Measurements from ENCODE around the gene SCAMP4.

SCAMP4 gene

DNA sequence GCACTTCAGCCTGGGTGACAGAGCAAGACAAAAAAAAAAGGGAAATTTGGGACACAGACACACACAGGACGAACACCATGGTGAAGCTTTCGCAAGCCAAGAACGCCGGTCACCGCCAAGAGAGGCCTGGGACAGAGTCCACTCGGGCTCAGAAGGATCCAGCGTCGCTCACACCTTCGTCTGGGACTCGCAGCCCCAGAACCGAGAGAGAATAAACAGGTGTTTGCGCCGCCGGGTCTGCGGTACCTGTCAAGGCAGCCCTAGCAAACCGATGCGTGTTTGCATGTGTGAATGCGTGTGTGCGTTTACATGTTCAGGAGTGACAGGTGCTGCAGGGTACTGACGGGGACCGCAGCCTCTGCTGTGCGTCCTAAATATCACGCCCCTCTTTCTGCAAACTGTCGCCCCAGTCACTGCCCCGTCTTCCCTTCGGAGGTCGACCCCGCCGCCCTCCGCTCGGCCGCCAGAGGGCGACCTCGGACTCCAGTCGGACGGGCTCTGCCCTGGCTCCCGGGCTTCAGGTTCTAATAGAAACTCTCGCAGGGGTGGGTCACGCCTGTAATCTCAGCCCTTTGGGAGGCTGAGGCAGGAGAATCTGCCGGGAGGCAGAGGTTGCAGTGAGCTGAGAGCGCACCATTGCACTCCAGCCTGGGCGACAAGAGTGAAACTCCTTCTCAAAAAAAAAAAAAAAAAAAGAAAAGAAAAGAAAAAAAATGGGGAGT lies 24.0 kb downstream of the SCAMP4 start:
- H3K27ac ChIP-seq (ENCODE audit: low read length), result no peak overlapping the region
- H3K9ac ChIP-seq (ENCODE audit: low read length), result peak overlapping the region; percentile 60
- H3K27me3 ChIP-seq (ENCODE audit: low read depth, low read length), result 0 out of 2 replicates have a peak, but pooled peaks cover 3% of the 10 kb centered on the region
- peak overlapping the region; percentile 74; the same call in 1 of the 2 replicates for H2AFZ ChIP-seq (ENCODE audit: low read depth, low read length)
- H3K4me1 ChIP-seq (ENCODE audit: low read length), result peaks cover 14% of the 10 kb centered on the region
- H3K4me2 ChIP-seq (ENCODE audit: low read length), result peak overlapping the region; percentile 85
- TF ChIP-seq, protein P1, sequence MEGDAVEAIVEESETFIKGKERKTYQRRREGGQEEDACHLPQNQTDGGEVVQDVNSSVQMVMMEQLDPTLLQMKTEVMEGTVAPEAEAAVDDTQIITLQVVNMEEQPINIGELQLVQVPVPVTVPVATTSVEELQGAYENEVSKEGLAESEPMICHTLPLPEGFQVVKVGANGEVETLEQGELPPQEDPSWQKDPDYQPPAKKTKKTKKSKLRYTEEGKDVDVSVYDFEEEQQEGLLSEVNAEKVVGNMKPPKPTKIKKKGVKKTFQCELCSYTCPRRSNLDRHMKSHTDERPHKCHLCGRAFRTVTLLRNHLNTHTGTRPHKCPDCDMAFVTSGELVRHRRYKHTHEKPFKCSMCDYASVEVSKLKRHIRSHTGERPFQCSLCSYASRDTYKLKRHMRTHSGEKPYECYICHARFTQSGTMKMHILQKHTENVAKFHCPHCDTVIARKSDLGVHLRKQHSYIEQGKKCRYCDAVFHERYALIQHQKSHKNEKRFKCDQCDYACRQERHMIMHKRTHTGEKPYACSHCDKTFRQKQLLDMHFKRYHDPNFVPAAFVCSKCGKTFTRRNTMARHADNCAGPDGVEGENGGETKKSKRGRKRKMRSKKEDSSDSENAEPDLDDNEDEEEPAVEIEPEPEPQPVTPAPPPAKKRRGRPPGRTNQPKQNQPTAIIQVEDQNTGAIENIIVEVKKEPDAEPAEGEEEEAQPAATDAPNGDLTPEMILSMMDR (IDR thresholded peaks at IDR 0.05; ENCODE audit: low read depth, low read length), result peak; percentile 81
- no peak for TF ChIP-seq EZH2phosphoT487 (IDR thresholded peaks at IDR 0.05; ENCODE audit: low read depth)
- H3K79me2 ChIP-seq (ENCODE audit: low read length), result no peaks in the 10 kb centered on the region
- H3K36me3 ChIP-seq (replicated peaks; ENCODE audit: low read depth, low read length), result peaks cover 11% of the 10 kb centered on the region
- no peaks in the 10 kb centered on the region for H4K20me1 ChIP-seq (ENCODE audit: insufficient read depth, low read length)
- 0 out of 2 replicates have a peak, but pooled peaks cover 3% of the 10 kb centered on the region for H3K9me3 ChIP-seq (ENCODE audit: insufficient read depth, low read length)
- H3K4me3 ChIP-seq (ENCODE audit: low read length), result peak overlapping the region; percentile 74

DNA sequence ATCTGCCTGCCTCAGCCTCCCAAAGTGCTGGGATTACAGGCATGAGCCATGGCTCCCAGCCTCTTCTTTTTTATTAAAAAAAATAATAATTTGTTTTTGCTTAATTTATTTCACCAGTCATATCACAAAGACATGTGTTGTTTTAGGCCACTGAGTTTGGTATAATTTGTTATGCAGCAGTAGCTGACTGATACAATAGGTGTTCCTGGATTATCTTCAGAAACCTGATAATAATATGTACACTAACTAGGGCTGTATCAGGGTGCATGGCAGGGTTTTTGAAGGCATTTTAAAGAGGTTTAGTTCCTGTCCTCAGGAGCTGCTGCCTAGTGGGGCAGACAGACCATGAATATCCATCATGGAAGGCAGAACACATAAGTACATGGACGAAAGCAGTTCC lies 26.2 kb downstream of the SCAMP4 start:
- H3K27me3 ChIP-seq (ENCODE audit: low read depth, low read length), result 0 out of 2 replicates have a peak, but pooled peaks cover 3% of the 10 kb centered on the region
- 0 out of 2 replicates have a peak, but pooled peaks cover 3% of the 10 kb centered on the region for H3K9me3 ChIP-seq (ENCODE audit: insufficient read depth, low read length)
- H3K36me3 ChIP-seq (replicated peaks; ENCODE audit: low read depth, low read length), result no peaks in the 10 kb centered on the region
- TF ChIP-seq, protein P1 (IDR thresholded peaks at IDR 0.05; ENCODE audit: low read depth, low read length), result no peak
- no peak for TF ChIP-seq EZH2phosphoT487 (IDR thresholded peaks at IDR 0.05; ENCODE audit: low read depth)
- H4K20me1 ChIP-seq (ENCODE audit: insufficient read depth, low read length), result no peaks in the 10 kb centered on the region
- H3K79me2 ChIP-seq (ENCODE audit: low read length), result no peaks in the 10 kb centered on the region
- no peak overlapping the region for H3K4me3 ChIP-seq (ENCODE audit: low read length)
- H2AFZ ChIP-seq (ENCODE audit: low read depth, low read length), result no peak overlapping the region
- no peak overlapping the region for H3K4me2 ChIP-seq (ENCODE audit: low read length)
- peaks cover 11% of the 10 kb centered on the region for H3K4me1 ChIP-seq (ENCODE audit: low read length)
- H3K9ac ChIP-seq (ENCODE audit: low read length), result no peak overlapping the region
- H3K27ac ChIP-seq (ENCODE audit: low read length), result no peak overlapping the region

DNA sequence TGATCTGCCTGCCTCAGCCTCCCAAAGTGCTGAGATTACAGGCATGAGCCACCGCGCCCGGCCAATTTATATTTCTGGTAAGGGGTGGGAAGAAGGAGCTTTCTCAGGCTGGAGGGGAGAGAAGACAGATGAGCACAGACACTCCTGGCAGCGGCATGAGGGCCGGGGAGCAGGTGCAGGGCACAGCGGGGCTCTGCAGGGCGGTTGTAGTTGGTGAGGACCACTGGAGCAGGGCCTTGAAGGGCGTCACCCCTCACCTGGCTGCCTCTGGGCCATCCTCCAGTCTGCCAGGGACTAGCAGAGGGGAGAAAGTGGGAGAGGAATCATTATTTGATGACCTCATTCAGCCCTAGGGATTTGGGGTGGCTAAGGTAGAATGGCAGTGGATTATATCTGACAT lies 27.2 kb downstream of the SCAMP4 start:
- no peak overlapping the region for H3K4me2 ChIP-seq (ENCODE audit: low read length)
- no peak overlapping the region for H2AFZ ChIP-seq (ENCODE audit: low read depth, low read length)
- 0 out of 2 replicates have a peak, but pooled peaks cover 3% of the 10 kb centered on the region for H3K27me3 ChIP-seq (ENCODE audit: low read depth, low read length)
- H3K9ac ChIP-seq (ENCODE audit: low read length), result no peak overlapping the region
- H3K79me2 ChIP-seq (ENCODE audit: low read length), result no peaks in the 10 kb centered on the region
- no peaks in the 10 kb centered on the region for H4K20me1 ChIP-seq (ENCODE audit: insufficient read depth, low read length)
- no peaks in the 10 kb centered on the region for H3K36me3 ChIP-seq (replicated peaks; ENCODE audit: low read depth, low read length)
- 0 out of 2 replicates have a peak, but pooled peaks cover 3% of the 10 kb centered on the region for H3K9me3 ChIP-seq (ENCODE audit: insufficient read depth, low read length)
- H3K27ac ChIP-seq (ENCODE audit: low read length), result no peak overlapping the region
- H3K4me3 ChIP-seq (ENCODE audit: low read length), result no peak overlapping the region
- peaks cover 11% of the 10 kb centered on the region for H3K4me1 ChIP-seq (ENCODE audit: low read length)
- TF ChIP-seq EZH2phosphoT487 (IDR thresholded peaks at IDR 0.05; ENCODE audit: low read depth), result no peak
- TF ChIP-seq, protein P1 (IDR thresholded peaks at IDR 0.05; ENCODE audit: low read depth, low read length), result no peak

DNA sequence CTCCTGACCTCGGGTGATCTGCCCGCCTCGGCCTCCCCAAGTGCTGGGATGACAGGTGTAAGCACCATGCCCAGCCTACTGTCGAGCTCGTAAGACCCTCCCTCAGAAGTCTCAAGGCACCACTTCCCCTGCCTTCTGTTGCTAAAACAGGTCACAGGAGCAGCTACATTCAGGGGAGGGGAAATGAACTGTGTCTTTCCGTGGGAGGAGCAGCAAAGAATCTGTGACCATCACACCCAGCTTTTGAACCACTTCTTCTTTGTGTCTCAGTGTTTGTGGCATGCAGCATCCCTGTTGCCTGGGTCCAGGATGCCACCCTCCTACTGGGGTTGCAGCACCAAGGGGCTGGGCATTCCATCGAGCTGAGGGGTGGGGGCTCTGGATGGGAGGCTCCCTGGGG lies 28.0 kb downstream of the SCAMP4 start:
- no peak overlapping the region for H3K27ac ChIP-seq (ENCODE audit: low read length)
- H3K36me3 ChIP-seq (replicated peaks; ENCODE audit: low read depth, low read length), result no peaks in the 10 kb centered on the region
- H3K9me3 ChIP-seq (ENCODE audit: insufficient read depth, low read length), result 0 out of 2 replicates have a peak, but pooled peaks cover 3% of the 10 kb centered on the region
- no peaks in the 10 kb centered on the region for H3K79me2 ChIP-seq (ENCODE audit: low read length)
- peaks cover 11% of the 10 kb centered on the region for H3K4me1 ChIP-seq (ENCODE audit: low read length)
- no peak overlapping the region for H3K9ac ChIP-seq (ENCODE audit: low read length)
- no peak overlapping the region for H3K4me2 ChIP-seq (ENCODE audit: low read length)
- no peak overlapping the region for H2AFZ ChIP-seq (ENCODE audit: low read depth, low read length)
- TF ChIP-seq, protein P1 (IDR thresholded peaks at IDR 0.05; ENCODE audit: low read depth, low read length), result no peak
- no peak for TF ChIP-seq EZH2phosphoT487 (IDR thresholded peaks at IDR 0.05; ENCODE audit: low read depth)
- H3K27me3 ChIP-seq (ENCODE audit: low read depth, low read length), result 0 out of 2 replicates have a peak, but pooled peaks cover 3% of the 10 kb centered on the region
- H4K20me1 ChIP-seq (ENCODE audit: insufficient read depth, low read length), result no peaks in the 10 kb centered on the region
- no peak overlapping the region for H3K4me3 ChIP-seq (ENCODE audit: low read length)

Measured in OCI-LY3 (cell line).